HepG2 (cell line): ENCODE results near the gene ECSCR. TPM values are rescaled to one million over a fixed set of nuclear protein-coding genes. Genes with fewer than 3 reads are reported as not detected.

Experiments
- ATAC-seq: fragments of 200-7000 bp; cut with Tn5 transposase; 3 replicates; pipeline ENCODE4 v1.9.1; 2020; ENCODE audit warnings: mild to moderate bottlenecking, moderate library complexity
- BruUV-seq: library from RNA; stranded (reverse); fragments of 400-500 nt; replicated peaks from 2 replicates; lab custom pipeline; 2021; lab: Mats Ljungman, UMichigan
- CTCF ChIA-PET: fragments of 300-600 bp; formaldehyde crosslinking; extraction: SDS; loops from one replicate; lab custom pipeline; 2021; ENCODE audit warnings: low total read pairs, inconsistent platforms, low intra/inter-chr PET ratio; lab: Yijun Ruan, JAX
- POLR2A ChIA-PET: fragments of 350-600 bp; sonication (Branson Sonifier 250); formaldehyde crosslinking; loops from one replicate; lab custom pipeline; 2020; ENCODE audit warnings: antibody characterized with exemption, inconsistent platforms; lab: Yijun Ruan, JAX
- DNase-seq: peaks from one replicate; pipeline ENCODE4 v3.0.0-alpha.2; 2015; ENCODE audit warnings: low spot score
- FAIRE-seq: peaks from 3 replicates; lab custom pipeline; 2011; peaks lifted over from hg19 to GRCh38; lab: Jason Lieb, UNC
- H2AFZ ChIP-seq: one replicate; pipeline ENCODE4 v1.6.1; 2011; ENCODE audit warnings: low read length, inconsistent platforms
- H3K27ac ChIP-seq: fragments of 300-600 bp; 3 replicates; pipeline ENCODE4 v1.8.0; 2011; ENCODE audit warnings: mixed run types, mild to moderate bottlenecking, mixed read lengths, low read length, inconsistent platforms; ENCODE audit not compliant: insufficient read depth; ENCODE audit errors: extremely low read length
- H3K27me3 ChIP-seq, 2 experiments: fragments of 200-600 bp in 1 of 2; 2 replicates in 1 of 2; 3 replicates in 1 of 2; pipeline versions ENCODE4 v1.6.0 to v1.8.0; 2011; ENCODE audit warnings: low read length in 2 of 2, mild to moderate bottlenecking in 2 of 2, moderate library complexity in 2 of 2, inconsistent platforms in 1 of 2; ENCODE audit not compliant: insufficient read depth in 2 of 2, control insufficient read depth in 1 of 2
- H3K36me3 ChIP-seq, 2 experiments: fragments of 200-600 bp in 1 of 2; replicated peaks in 1 of 2; 2 replicates in 1 of 2; 3 replicates in 1 of 2; pipeline versions ENCODE4 v1.5.1 to v1.8.0; 2011; ENCODE audit warnings: low read length in 2 of 2, inconsistent platforms in 1 of 2; ENCODE audit not compliant: insufficient read depth in 2 of 2, control insufficient read depth in 1 of 2
- H3K4me1 ChIP-seq: 2 replicates; pipeline ENCODE4 v1.5.1; 2012; ENCODE audit warnings: low read length, inconsistent platforms; ENCODE audit not compliant: insufficient read depth
- H3K4me2 ChIP-seq: 2 replicates; pipeline ENCODE4 v1.6.0; 2011; ENCODE audit warnings: low read depth, low read length, inconsistent platforms
- H3K4me3 ChIP-seq, 3 experiments: fragments of 200-600 bp in 1 of 3; sonication (generic), shearing (Covaris generic) in 1 of 3; replicated peaks in 1 of 3; 2 replicates each; pipeline ENCODE4 v1.5.1; 2011 to 2016; ENCODE audit warnings: low read length in 3 of 3, inconsistent platforms in 2 of 3, low read depth in 2 of 3, mild to moderate bottlenecking in 2 of 3, control low read depth in 1 of 3, mixed read lengths in 1 of 3; ENCODE audit not compliant: insufficient read depth in 1 of 3
- H3K79me2 ChIP-seq: one replicate; pipeline ENCODE4 v1.6.1; 2011; ENCODE audit warnings: low read length, inconsistent platforms; ENCODE audit not compliant: insufficient read depth
- H3K9ac ChIP-seq: 2 replicates; pipeline ENCODE4 v1.6.0; 2011; ENCODE audit warnings: mild to moderate bottlenecking, low read depth, low read length, inconsistent platforms; ENCODE audit not compliant: insufficient read depth
- H3K9me3 ChIP-seq: 2 replicates; pipeline ENCODE4 v1.5.1; 2012; ENCODE audit warnings: mild to moderate bottlenecking, low read length
- H4K20me1 ChIP-seq: 2 replicates; pipeline ENCODE4 v1.6.0; 2011; ENCODE audit warnings: inconsistent platforms, mild to moderate bottlenecking, low read length, moderate library complexity; ENCODE audit not compliant: insufficient read depth
- ATF6 ChIP-seq: sonication (generic); formaldehyde crosslinking; conservative IDR thresholded peaks from 2 replicates; pipeline ENCODE4 v1.4.0; 2020; ENCODE audit warnings: missing genetic modification reagents
- ZNF607 ChIP-seq: sonication (generic); formaldehyde crosslinking; IDR thresholded peaks from 2 replicates; pipeline ENCODE4 v1.5.1; 2020; ENCODE audit warnings: missing genetic modification reagents, mild to moderate bottlenecking, borderline replicate concordance
- ZNF674 ChIP-seq: sonication (generic); formaldehyde crosslinking; IDR thresholded peaks from 2 replicates; pipeline ENCODE4 v1.5.0; 2020; ENCODE audit warnings: low read depth, mild to moderate bottlenecking, missing genetic modification reagents
- ZNF687 ChIP-seq: sonication (generic); formaldehyde crosslinking; IDR thresholded peaks from 2 replicates; pipeline ENCODE4 v1.5.1; 2020; ENCODE audit warnings: mild to moderate bottlenecking, missing genetic modification reagents, moderate library complexity
- WGBS: methylation state at CpG from one replicate; pipeline ENCODE4 v1.1.6; 2017; ENCODE audit warnings: low lambda C conversion rate; 5-methylcytosine and 5-hydroxymethylcytosine counted together
- in situ Hi-C: cut with HindIII; loops from 2 replicates; pipeline ENCODE4 v1.10.0; 2017; ENCODE audit warnings: low pct_unique_long_range_greater_than_20kb; ENCODE audit not compliant: extremely low pct_ligation_motif_present
- intact Hi-C: fragments of 100-400 bp; cut with micrococcal nuclease; formaldehyde crosslinking; loops from one replicate; pipeline ENCODE4 v1.10.0; 2022; ENCODE audit not compliant: unreplicated experiment
- polyA plus RNA-seq, 8 experiments: library from polyadenylated mRNA; depleted of rRNA in 3 of 8; stranded (reverse) in 7 of 8; unstranded in 1 of 8; fragments of >200 nt; fragmentation: Illumina TruSeq in 4 of 8; extraction: Trizol in 4 of 8; gene quantifications; 2 replicates each; pipeline versions ENCODE4 v1.2.1 to v1.2.3, GENCODE V29; 2011 to 2016; ENCODE audit warnings: low read depth in 4 of 8, missing spikeins in 1 of 8, mixed read lengths in 1 of 8; ENCODE audit not compliant: insufficient read depth in 1 of 8
- total RNA-seq, 5 experiments: library from RNA; depleted of rRNA; stranded (reverse); fragments of >200 nt; fragmentation: Illumina TruSeq; extraction: Trizol; gene quantifications; 2 replicates each; pipeline ENCODE4 v1.2.3, GENCODE V29; 2016; ENCODE audit warnings: low read depth in 1 of 5

Gene ECSCR
- total and polyA plus RNA-seq, 2 of the 13 experiments (the other 11 are each of a cell fraction or from before 2014, with no cell fraction given), result 0.18 TPM; not detected in 1

- intact Hi-C loops (no loop called here), in situ Hi-C loops (no loop called here)
- H4K20me1 ChIP-seq, result no peaks in the 10 kb centered on the region
- no peak overlapping the region for H3K27ac ChIP-seq
- FAIRE-seq (no peak), ATAC-seq (no peak), DNase-seq (no peak)
- H3K4me2 ChIP-seq, result no peak overlapping the region
- H2AFZ ChIP-seq, result no peak overlapping the region
- no peaks in the 10 kb centered on the region for H3K79me2 ChIP-seq
- peaks cover 39% of the 10 kb centered on the region for H3K4me1 ChIP-seq
- no peak overlapping the region for H3K4me3 ChIP-seq
- no peak for TF ChIP-seq ZNF607 (CRISPR knock-in tag)
- no peak overlapping the region for H3K9ac ChIP-seq
- H3K36me3 ChIP-seq, result no peaks in the 10 kb centered on the region; a peak in 1 of 5 replicates
- ChIA-PET POLR2A (no interaction called here), CTCF (no interaction called here)
- no peaks in the 10 kb centered on the region for H3K27me3 ChIP-seq
- no peaks in the 10 kb centered on the region for H3K9me3 ChIP-seq
- no TSS peak for BruUV-seq
Observed at GRCh38 chr5:139415869-139416268, 46.7 kb downstream of the ECSCR start.

GRCh38 chr5:139415221-139415861, 47.2 kb downstream of the ECSCR start:
- H3K9me3 ChIP-seq, result no peaks in the 10 kb centered on the region
- no peaks in the 10 kb centered on the region; a peak in 1 of 5 replicates for H3K36me3 ChIP-seq
- ChIA-PET CTCF (no interaction called here), POLR2A (no interaction called here)
- no peak overlapping the region for H3K4me2 ChIP-seq
- H3K4me3 ChIP-seq, result no peak overlapping the region
- DNase-seq (no peak), ATAC-seq (no peak), FAIRE-seq (no peak)
- intact Hi-C loops (no loop called here), in situ Hi-C loops (no loop called here)
- H4K20me1 ChIP-seq, result no peaks in the 10 kb centered on the region
- H2AFZ ChIP-seq, result no peak overlapping the region
- 84% methylated on average over 7 of the region's 8 CpGs for WGBS
- H3K27ac ChIP-seq, result no peak overlapping the region
- H3K9ac ChIP-seq, result no peak overlapping the region
- TF ChIP-seq ZNF687 (CRISPR knock-in tag) (no peak), ATF6 (CRISPR knock-in tag) (no peak), ZNF674 (CRISPR knock-in tag) (no peak)
- no TSS peak for BruUV-seq
- peaks cover 39% of the 10 kb centered on the region for H3K4me1 ChIP-seq
- H3K79me2 ChIP-seq, result no peaks in the 10 kb centered on the region
- H3K27me3 ChIP-seq, result no peaks in the 10 kb centered on the region
